ENCODE results near the gene PRR27. TPM values are rescaled to one million over a fixed set of nuclear protein-coding genes. Genes with fewer than 3 reads are reported as not detected.
A peak's percentile ranks its signal among the peaks of the same experiment; 100 is the strongest.
"Not testable (repeated sequence)": the region's sequence is repeated elsewhere in the genome, so short reads cannot be mapped to it uniquely, and the experiment has no call there.

The PRR27 gene
- total RNA-seq, 1 experiment from 2014 or later: not detected

DNA sequence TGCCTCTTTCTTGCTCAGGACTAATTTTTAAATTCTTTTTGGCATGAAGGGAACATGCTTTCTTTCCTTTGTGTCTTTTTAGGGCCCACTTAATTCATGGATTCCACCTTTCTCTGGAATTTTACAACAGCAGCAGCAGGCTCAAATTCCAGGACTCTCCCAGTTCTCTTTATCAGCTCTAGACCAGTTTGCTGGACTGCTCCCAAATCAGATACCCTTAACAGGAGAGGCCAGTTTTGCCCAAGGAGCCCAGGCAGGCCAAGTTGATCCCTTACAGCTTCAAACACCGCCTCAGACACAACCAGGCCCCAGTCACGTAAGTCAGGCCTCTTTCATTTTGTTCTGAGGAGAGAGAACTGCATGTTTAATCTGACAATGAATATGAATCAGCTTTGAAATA is 43.8 kb downstream of the PRR27 start:
- peak; percentile 6 for DNase-seq (ENCODE audit: low spot score)

DNA sequence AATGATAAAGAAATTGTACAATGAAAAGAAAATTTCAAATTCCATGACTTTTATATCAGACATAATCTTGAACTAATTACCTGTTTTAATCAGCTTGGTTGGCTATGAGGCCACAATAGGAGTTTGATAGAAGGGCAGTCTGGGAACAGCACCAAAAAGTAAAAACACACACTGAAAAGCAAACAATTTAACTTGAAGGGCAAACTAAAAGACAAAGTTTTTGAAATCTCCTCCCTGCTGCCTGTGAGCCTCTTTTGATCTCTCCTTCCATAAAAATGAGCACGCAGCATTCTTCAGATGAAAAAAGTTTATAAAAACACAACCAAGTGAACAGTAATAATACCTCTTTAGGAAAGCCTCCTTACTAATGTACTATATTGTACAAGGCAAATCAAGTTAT is 49.6 kb downstream of the PRR27 start:
- no peak for DNase-seq (ENCODE audit: low spot score)

DNA sequence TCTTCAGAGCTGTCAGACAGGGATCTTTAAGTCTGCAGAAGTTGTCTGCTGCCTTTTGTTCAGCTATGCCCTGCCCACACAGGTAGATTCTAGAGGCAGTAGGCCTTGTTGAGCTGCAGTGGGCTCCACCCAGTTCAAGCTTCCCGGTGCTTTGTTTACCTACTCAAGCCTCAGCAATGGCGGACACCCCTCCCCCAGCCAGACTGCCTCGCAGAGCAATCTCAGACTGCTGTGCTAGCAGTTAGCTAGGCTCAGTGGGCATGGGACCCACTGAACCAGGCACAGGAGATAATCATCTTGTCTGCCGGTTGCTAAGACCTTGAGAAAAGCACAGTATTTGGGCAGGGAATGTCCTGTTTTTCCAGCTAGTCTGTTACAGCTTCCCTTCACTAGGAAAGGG is 58.7 kb downstream of the PRR27 start:
- DNase-seq (ENCODE audit: low spot score): not testable (repeated sequence)

Other genes with a start within 250 kb of the PRR27 start
- gene CSN1S1, start 223.2 kb upstream of the PRR27 start, total RNA-seq (2014; rRNA removed; shearing (Covaris generic)): not detected in 2 replicates
- not detected in 2 replicates for gene CSN2, start 188.5 kb upstream of the PRR27 start, total RNA-seq (2014; rRNA removed; shearing (Covaris generic))
- gene STATH, start 158.3 kb upstream of the PRR27 start, total RNA-seq (2014; rRNA removed; shearing (Covaris generic)): not detected in 2 replicates
- gene HTN3, start 125.8 kb upstream of the PRR27 start, total RNA-seq (2014; rRNA removed; shearing (Covaris generic)): not detected in 2 replicates
- gene HTN1, start 103.8 kb upstream of the PRR27 start, total RNA-seq (2014; rRNA removed; shearing (Covaris generic)): not detected in 2 replicates
- not detected in 2 replicates for gene ODAM, start 41.5 kb downstream of the PRR27 start, total RNA-seq (2014; rRNA removed; shearing (Covaris generic))
- not detected in 2 replicates for gene FDCSP, start 71.9 kb downstream of the PRR27 start, total RNA-seq (2014; rRNA removed; shearing (Covaris generic))
- not detected in 2 replicates for gene CSN3, start 88.4 kb downstream of the PRR27 start, total RNA-seq (2014; rRNA removed; shearing (Covaris generic))
- gene CABS1, start 180.7 kb downstream of the PRR27 start, total RNA-seq (2014; rRNA removed; shearing (Covaris generic)): not detected in 2 replicates
- not detected in 2 replicates for gene SMR3A, start 206.5 kb downstream of the PRR27 start, total RNA-seq (2014; rRNA removed; shearing (Covaris generic))
- not detected in 2 replicates for gene SMR3B, start 228.9 kb downstream of the PRR27 start, total RNA-seq (2014; rRNA removed; shearing (Covaris generic))
- gene OPRPN, start 243.7 kb downstream of the PRR27 start, total RNA-seq (2014; rRNA removed; shearing (Covaris generic)): not detected in 2 replicates